Measurements from ENCODE around the gene ACTMAP.

DNA sequence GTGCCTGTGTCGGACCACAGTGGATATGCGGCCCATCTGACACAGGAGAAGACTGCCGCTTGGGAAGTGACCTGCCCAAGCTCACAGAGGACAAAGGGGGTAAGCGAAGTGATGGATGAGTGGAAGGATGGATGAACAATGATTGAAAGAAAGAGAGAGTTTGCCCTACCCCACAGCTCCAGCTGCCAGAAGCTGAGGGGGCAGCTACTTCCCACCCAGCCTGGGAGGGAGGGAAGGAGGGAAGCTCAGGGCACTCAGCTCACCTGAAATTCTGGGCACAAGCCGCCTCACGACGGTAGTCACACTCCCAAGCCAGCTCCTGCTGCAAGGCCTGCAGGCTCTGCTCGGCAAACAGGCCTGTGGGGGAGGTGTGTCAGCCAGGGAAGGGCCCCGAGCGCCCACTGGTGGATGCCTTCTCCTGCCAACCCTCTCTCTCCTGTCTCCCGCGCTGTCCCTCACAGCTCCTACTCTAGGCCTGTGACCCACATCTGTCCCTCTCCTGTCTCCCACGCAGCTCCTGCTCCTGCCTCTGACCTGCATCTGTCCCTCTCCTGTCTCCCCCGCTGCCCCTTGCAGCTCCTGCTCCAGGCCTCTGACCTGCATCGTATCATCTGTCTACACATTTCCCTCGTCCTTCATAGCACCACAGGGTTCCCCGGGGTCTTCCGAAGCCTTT, 47.8 kb downstream of the ACTMAP start:
- TF ChIP-seq POLR2A (IDR thresholded peaks at IDR 0.05): no peak
- TF ChIP-seq, protein P1, sequence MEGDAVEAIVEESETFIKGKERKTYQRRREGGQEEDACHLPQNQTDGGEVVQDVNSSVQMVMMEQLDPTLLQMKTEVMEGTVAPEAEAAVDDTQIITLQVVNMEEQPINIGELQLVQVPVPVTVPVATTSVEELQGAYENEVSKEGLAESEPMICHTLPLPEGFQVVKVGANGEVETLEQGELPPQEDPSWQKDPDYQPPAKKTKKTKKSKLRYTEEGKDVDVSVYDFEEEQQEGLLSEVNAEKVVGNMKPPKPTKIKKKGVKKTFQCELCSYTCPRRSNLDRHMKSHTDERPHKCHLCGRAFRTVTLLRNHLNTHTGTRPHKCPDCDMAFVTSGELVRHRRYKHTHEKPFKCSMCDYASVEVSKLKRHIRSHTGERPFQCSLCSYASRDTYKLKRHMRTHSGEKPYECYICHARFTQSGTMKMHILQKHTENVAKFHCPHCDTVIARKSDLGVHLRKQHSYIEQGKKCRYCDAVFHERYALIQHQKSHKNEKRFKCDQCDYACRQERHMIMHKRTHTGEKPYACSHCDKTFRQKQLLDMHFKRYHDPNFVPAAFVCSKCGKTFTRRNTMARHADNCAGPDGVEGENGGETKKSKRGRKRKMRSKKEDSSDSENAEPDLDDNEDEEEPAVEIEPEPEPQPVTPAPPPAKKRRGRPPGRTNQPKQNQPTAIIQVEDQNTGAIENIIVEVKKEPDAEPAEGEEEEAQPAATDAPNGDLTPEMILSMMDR (IDR thresholded peaks at IDR 0.05): no peak
- no peak for TF ChIP-seq POLR2AphosphoS5 (IDR thresholded peaks at IDR 0.05; ENCODE audit: insufficient read depth in 1 of 2, low read depth in 1 of 2)

Data from vagina (tissue), 2 donors.